Measurements from ENCODE around the gene SELENOT.

DNA sequence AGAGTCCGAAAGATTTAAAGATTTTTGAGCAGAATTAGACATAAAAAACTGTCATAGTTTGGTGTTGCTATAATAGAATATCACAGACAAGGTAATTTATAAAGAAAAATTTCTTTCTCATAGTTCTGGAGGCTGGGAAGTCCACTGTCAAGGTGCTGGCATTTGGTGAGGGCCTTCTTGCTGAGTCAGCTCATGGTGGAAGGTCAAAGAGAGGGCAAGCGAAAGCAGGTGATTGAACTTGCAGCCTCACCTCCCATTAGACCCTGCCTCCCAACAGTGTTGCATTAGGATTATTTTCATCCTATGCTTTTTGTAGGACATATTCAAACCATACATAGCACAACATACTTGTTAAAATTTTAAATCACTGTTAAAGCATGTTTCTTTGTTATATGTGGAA is 9.9 kb downstream of the SELENOT start:
- TF ChIP-seq, protein P1, sequence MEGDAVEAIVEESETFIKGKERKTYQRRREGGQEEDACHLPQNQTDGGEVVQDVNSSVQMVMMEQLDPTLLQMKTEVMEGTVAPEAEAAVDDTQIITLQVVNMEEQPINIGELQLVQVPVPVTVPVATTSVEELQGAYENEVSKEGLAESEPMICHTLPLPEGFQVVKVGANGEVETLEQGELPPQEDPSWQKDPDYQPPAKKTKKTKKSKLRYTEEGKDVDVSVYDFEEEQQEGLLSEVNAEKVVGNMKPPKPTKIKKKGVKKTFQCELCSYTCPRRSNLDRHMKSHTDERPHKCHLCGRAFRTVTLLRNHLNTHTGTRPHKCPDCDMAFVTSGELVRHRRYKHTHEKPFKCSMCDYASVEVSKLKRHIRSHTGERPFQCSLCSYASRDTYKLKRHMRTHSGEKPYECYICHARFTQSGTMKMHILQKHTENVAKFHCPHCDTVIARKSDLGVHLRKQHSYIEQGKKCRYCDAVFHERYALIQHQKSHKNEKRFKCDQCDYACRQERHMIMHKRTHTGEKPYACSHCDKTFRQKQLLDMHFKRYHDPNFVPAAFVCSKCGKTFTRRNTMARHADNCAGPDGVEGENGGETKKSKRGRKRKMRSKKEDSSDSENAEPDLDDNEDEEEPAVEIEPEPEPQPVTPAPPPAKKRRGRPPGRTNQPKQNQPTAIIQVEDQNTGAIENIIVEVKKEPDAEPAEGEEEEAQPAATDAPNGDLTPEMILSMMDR (IDR thresholded peaks at IDR 0.05 in 2 of 3, conservative IDR thresholded peaks at IDR 0.05 in 1 of 3; ENCODE audit: borderline replicate concordance in 1 of 3, insufficient read depth in 1 of 3, low read depth in 2 of 3, low read length in 2 of 3) = no peak
- no peak for TF ChIP-seq EZH2phosphoT487 (IDR thresholded peaks at IDR 0.05; ENCODE audit: borderline replicate concordance)
- no peak for TF ChIP-seq TCF7L2 (IDR thresholded peaks at IDR 0.05; ENCODE audit: borderline replicate concordance, extremely low read depth, insufficient read depth, insufficient read length)
